OCI-LY7 (cell line): Measurements from ENCODE around the gene MRPS23. TPM values are rescaled to one million over a fixed set of nuclear protein-coding genes. Genes with fewer than 3 reads are reported as not detected.

Experiments
- BruUV-seq: library from RNA; stranded (reverse); fragments of 400-500 nt; replicated peaks from 2 replicates; lab custom pipeline; 2021; lab: Mats Ljungman, UMichigan
- CTCF ChIA-PET: fragments of 300-600 bp; sonication (Branson Sonifier 250); formaldehyde crosslinking; loops from one replicate; lab custom pipeline; 2022; ENCODE audit warnings: antibody characterized with exemption; ENCODE audit not compliant: unreplicated experiment; lab: Charles Lee
- POLR2A ChIA-PET: fragments of 300-600 bp; sonication (Branson Sonifier 250); formaldehyde crosslinking; loops from one replicate; lab custom pipeline; 2022; ENCODE audit warnings: antibody characterized with exemption; lab: Charles Lee
- DNase-seq: peaks from one replicate; pipeline ENCODE4 v3.0.0-alpha.2; 2015; ENCODE audit warnings: low spot score
- H2AFZ ChIP-seq: fragments of 200-600 bp; sonication (generic), shearing (Covaris generic); 2 replicates; pipeline ENCODE4 v1.6.1; 2014; ENCODE audit warnings: mild to moderate bottlenecking, antibody characterized with exemption, low read length, moderate library complexity
- H3K27ac ChIP-seq: fragments of 200-600 bp; sonication (generic); 2 replicates; pipeline ENCODE4 v1.5.1; 2014; ENCODE audit warnings: mixed run types, low read depth, mild to moderate bottlenecking, moderate library complexity, low read length, inconsistent platforms; ENCODE audit not compliant: poor library complexity, severe bottlenecking
- H3K36me3 ChIP-seq: fragments of 200-600 bp; sonication (generic); 2 replicates; pipeline ENCODE4 v1.6.1; 2014; ENCODE audit warnings: mild to moderate bottlenecking, antibody characterized with exemption, low read length, moderate library complexity, mixed read lengths; ENCODE audit not compliant: insufficient read depth
- H3K4me1 ChIP-seq: fragments of 200-600 bp; sonication (generic); 2 replicates; pipeline ENCODE4 v1.5.1; 2014; ENCODE audit warnings: mild to moderate bottlenecking, low read length; ENCODE audit not compliant: insufficient read depth, poor library complexity, severe bottlenecking
- H3K4me2 ChIP-seq: fragments of 200-600 bp; sonication (generic); 2 replicates; pipeline ENCODE4 v1.6.1; 2014; ENCODE audit warnings: mild to moderate bottlenecking, low read length
- H3K4me3 ChIP-seq: fragments of 200-600 bp; sonication (generic); 2 replicates; pipeline ENCODE4 v1.5.1; 2014; ENCODE audit warnings: mild to moderate bottlenecking, low read depth, low read length; ENCODE audit not compliant: poor library complexity, severe bottlenecking
- H3K79me2 ChIP-seq: fragments of 200-600 bp; sonication (generic); 2 replicates; pipeline ENCODE4 v1.6.1; 2016; ENCODE audit warnings: low read depth, mild to moderate bottlenecking, low read length, moderate library complexity, mixed read lengths; ENCODE audit not compliant: insufficient read depth
- H3K9me2 ChIP-seq: fragments of 200-600 bp; sonication (generic); 2 replicates; pipeline ENCODE4 v1.6.1; 2016; ENCODE audit warnings: mild to moderate bottlenecking, low read length, mixed read lengths; ENCODE audit not compliant: insufficient read depth
- H3K9me3 ChIP-seq: fragments of 200-600 bp; sonication (generic); 2 replicates; pipeline ENCODE4 v1.6.1; 2014; ENCODE audit warnings: mild to moderate bottlenecking, mixed run types, low read length, mixed read lengths
- H4K20me1 ChIP-seq: fragments of 200-600 bp; sonication (generic); 2 replicates; pipeline ENCODE4 v1.6.1; 2014; ENCODE audit warnings: mild to moderate bottlenecking, antibody characterized with exemption, low read length, moderate library complexity, mixed read lengths; ENCODE audit not compliant: insufficient read depth
- CTCF ChIP-seq: fragments of 200-600 bp; sonication (generic); conservative IDR thresholded peaks from 2 replicates; pipeline ENCODE4 v1.5.1; 2014; ENCODE audit warnings: mild to moderate bottlenecking, antibody characterized with exemption, low read length, moderate library complexity, mixed read lengths
- EZH2phosphoT487 ChIP-seq: fragments of 200-600 bp; sonication (generic); IDR thresholded peaks from 2 replicates; pipeline ENCODE4 v1.6.1; 2018; ENCODE audit warnings: low read depth, borderline replicate concordance, mild to moderate bottlenecking, mixed run types, antibody characterized with exemption, low read length, moderate library complexity, mixed read lengths
- intact Hi-C: fragments of 100-400 bp; cut with micrococcal nuclease; formaldehyde crosslinking; loops from one replicate; pipeline ENCODE4 v1.10.0; 2022; ENCODE audit not compliant: unreplicated experiment
- total RNA-seq, 2 experiments: library from RNA; depleted of rRNA in 1 of 2; stranded (reverse); fragments of >200 nt in 1 of 2; shearing (Covaris generic) in 1 of 2; gene quantifications; 2 replicates each; pipeline ENCODE4 v1.2.3, GENCODE V29; 2014 to 2022

Gene MRPS23
- total RNA-seq, 2 experiments from 2014 or later, result 50.3 to 73.5 TPM

DNA sequence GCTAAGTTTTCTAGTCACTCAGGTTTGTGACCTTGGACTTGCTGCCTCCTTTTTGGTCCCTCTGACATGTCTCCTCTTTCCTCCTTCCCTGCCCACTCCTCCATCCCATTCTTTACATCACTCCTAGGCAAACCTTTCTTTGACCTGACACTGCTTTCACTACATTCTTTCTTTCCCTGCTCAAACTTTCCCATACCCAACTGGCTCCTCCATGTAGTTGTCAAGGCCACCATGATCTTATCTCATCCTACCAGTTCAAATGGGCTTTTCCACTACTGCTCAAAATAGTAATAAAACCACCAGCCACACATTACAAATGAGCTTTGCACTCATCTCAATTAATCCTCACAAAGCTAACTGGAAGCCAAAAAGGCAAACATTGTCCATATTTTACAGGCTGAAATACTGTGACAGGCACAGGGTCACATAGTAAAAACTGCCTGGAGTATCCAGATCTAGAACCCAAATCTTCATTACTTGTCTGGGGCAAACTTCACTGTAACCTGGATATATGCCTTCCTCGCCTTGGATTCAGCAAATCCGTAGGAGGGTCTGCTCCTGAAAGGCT, 14.4 kb downstream of the MRPS23 start:
- ChIA-PET CTCF (no interaction called here), POLR2A (no interaction called here)
- Histone ChIP-seq H3K79me2 (no peaks in the 10 kb centered on the region), H2AFZ (no peak overlapping the region), H3K4me3 (no peak overlapping the region), H3K9me2 (no peaks in the 10 kb centered on the region), H4K20me1 (no peaks in the 10 kb centered on the region), H3K9me3 (no peaks in the 10 kb centered on the region), H3K4me1 (peaks cover 5% of the 10 kb centered on the region), H3K4me2 (no peak overlapping the region), H3K27ac (no peak overlapping the region), H3K36me3 (peaks cover 30% of the 10 kb centered on the region)
- DNase-seq, result no peak
- TF ChIP-seq EZH2phosphoT487 (no peak), CTCF (no peak)
- intact Hi-C loops, result no loop called here
- no TSS peak for BruUV-seq

DNA sequence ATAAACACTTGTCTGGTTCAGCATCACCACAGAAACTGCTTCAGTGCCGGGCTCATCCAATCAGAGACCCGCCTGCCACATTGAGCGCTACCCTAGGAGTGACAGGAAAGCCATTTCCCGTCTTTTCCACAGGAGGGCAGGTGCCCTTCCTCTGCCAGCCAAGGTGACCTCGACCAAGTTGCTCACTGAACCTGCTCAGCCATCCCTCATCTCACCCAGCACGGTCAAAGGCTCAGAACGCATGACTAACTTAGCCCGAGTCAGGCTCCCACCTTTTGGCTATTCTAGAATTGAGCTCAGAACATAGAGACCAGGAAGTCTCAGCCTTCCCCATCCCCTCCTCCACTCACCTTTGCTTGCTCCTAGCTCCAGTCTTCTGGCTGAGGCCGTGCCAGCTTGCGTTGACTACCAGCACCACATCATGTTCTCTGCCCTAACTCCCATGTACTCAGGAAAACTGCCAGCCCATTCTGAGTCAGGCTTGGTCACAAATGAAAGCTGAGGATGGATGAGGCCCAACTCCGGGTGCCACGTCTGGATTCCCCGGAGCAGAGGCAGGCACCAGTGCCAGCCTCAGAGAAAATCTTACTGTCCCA, 15.6 kb downstream of the MRPS23 start:
- intact Hi-C loops, result no loop called here
- BruUV-seq, result no TSS peak
- H4K20me1 ChIP-seq, result no peaks in the 10 kb centered on the region
- H3K79me2 ChIP-seq, result no peaks in the 10 kb centered on the region
- H3K4me2 ChIP-seq, result no peak overlapping the region
- DNase-seq, result no peak
- H2AFZ ChIP-seq, result no peak overlapping the region
- H3K36me3 ChIP-seq, result peaks cover 19% of the 10 kb centered on the region
- no peaks in the 10 kb centered on the region for H3K9me3 ChIP-seq
- no peak for TF ChIP-seq CTCF
- TF ChIP-seq EZH2phosphoT487, result no peak
- no peak overlapping the region for H3K4me3 ChIP-seq
- peaks cover 5% of the 10 kb centered on the region for H3K4me1 ChIP-seq
- H3K9me2 ChIP-seq, result no peaks in the 10 kb centered on the region
- ChIA-PET POLR2A (no interaction called here), CTCF (interaction anchor here (0.6 kb wide), 1 partner anchor 428 kb away, joined by 5 read pairs; no protein-coding TSS in a partner anchor)
- H3K27ac ChIP-seq, result no peak overlapping the region
